LNCAP (cell line): ENCODE results near the gene DAGLA.

Experiments
- TF ChIP-seq, protein P1 (sequence below): fragments of 450-650 bp; IDR thresholded peaks from 2 replicates; pipeline ENCODE4 v1.5.1; 2017; ENCODE audit warnings: mild to moderate bottlenecking

DAGLA gene

DNA sequence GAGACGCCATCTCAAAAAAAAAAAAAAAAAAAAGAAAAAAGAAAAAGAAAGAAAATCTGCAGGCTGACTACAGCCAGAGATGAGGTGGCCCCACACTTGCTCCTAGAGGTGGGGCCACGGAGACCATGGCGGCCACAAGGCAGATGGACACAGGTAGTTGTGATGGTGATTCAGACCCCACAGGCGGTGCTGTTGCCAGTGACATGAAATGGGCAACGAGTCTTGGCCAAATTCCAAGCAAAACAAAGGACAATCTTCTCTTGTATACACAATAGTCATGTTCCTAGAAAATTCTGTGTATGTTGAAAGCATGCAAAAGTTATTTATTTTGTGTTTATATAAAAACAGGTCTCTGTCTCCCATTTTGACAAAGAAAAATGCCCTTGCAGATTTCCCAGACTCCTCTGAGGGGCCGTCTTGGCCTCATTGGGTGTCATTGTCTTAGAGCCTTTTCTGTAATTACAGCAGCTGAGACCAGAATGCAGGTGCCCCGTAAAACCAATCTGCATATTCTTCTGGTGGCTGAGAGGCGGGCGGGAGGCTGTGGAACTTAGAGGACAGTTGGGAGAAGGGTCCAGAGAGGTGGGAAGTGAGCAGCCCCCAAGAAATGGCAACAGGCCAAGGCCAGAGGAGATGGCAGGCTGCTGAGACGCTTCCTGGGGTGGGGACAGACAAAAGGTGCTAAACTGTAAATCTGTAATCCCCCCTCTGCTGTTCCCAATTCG is 22.5 kb upstream of the DAGLA start:
- TF ChIP-seq, protein P1, sequence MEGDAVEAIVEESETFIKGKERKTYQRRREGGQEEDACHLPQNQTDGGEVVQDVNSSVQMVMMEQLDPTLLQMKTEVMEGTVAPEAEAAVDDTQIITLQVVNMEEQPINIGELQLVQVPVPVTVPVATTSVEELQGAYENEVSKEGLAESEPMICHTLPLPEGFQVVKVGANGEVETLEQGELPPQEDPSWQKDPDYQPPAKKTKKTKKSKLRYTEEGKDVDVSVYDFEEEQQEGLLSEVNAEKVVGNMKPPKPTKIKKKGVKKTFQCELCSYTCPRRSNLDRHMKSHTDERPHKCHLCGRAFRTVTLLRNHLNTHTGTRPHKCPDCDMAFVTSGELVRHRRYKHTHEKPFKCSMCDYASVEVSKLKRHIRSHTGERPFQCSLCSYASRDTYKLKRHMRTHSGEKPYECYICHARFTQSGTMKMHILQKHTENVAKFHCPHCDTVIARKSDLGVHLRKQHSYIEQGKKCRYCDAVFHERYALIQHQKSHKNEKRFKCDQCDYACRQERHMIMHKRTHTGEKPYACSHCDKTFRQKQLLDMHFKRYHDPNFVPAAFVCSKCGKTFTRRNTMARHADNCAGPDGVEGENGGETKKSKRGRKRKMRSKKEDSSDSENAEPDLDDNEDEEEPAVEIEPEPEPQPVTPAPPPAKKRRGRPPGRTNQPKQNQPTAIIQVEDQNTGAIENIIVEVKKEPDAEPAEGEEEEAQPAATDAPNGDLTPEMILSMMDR: peak; percentile 17; the same call in 1 of the 2 replicates

DNA sequence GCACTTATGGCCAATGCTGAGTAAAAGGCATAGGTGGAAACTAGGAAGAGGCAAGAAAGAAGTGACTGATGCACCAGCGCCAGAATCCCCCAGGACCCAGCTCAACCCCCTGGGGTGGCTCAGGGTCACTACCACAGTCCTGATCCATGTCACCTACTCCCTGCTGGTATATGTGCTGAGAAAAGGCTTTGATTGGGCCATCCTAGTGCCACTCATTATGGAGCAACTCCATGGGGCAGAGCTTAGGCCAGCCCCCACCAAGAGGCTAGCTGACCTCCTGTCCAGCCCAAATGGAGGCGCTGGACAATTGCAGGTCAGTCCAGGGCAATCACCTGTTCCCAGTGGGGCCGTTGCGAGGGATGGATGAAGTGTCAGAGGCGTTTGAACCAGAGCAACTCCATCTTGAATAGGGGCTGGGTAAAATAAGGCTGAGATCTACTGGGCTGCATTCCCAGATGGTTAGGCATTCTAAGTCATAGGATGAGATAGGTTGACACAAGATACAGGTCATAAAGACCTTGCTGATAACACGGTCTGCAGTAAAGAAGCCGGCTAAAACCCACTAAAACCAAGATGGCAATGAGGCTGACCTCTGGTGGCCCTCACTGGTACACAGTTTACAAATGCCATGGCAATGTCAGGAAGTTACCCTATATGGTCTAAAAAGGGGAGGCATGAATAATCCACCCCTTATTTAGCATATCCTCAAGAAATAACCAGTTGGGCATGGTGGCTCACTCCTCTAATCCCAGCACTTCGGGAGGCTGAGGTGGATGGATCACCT is 20.6 kb upstream of the DAGLA start:
- TF ChIP-seq, protein P1: no peak; the same call in 1 of the 2 replicates

GRCh38 chr11:61666684-61667297 is 13.4 kb upstream of the DAGLA start:
- TF ChIP-seq, protein P1: no peak

DNA sequence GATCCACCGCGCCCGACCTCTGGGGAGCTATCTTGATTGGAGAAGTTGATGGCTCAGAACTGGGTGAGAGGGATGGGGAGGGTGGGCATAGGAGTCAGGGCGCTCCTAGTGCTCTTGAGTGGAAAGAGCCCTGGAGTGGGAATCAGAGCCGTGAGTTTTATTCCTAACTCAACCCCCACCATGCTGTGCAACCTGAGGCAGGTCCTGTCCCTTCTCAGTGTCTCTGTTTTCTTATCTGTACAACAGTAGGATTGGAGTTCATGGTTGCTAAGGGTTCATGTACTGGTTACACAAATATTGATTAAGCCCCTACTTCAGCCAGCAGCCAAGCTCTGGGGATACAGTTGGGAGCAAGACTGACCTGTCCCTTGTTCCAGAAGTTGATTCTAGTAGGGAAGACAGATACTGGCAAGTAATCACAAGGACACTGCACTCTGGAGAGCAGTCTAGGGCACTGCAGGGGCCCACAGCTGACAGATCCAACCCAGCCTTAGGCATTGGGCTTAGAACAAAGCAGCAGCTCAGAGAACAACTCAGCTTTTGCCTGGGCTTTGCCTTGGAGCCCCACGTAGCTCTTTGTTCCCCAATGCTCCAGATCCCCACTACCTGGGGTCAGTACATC is 12.4 kb upstream of the DAGLA start:
- TF ChIP-seq, protein P1: no peak

GRCh38 chr11:61669417-61669816 is 10.8 kb upstream of the DAGLA start:
- TF ChIP-seq, protein P1: no peak

- TF ChIP-seq, protein P1: no peak
These were observed 9.6 kb upstream of the DAGLA start for GRCh38 chr11:61670626-61671025.

DNA sequence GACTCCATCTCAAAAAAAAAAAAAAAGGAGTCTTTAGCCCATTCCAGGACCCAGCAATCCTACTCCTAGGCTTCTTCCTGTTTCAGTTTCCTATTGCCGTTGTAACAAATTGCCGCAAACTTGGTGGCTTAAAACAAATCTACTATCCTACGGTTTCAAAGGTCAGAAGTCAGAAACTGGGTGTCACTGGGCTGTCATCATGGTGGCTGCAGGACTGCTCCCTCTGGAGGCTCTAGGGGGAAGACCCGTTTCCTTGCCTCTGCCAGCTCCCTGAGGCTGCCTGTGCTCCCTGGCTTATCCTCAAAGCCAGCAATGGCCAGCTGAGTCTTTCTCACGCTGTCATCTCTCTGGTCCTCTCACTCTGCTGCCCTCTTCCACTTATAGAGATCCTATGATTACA is 8.7 kb upstream of the DAGLA start:
- TF ChIP-seq, protein P1: peak; percentile 39; the same call in 1 of the 2 replicates
